Retinal pigment epithelial cell (primary cell): ENCODE data around the gene FAM53B.

Experiments
- DNase-seq: peaks from one replicate; pipeline ENCODE4 v3.0.0-alpha.2; 2010; ENCODE audit warnings: low read depth
- H3K4me3 ChIP-seq: 2 replicates; pipeline ENCODE4 v1.5.1; 2011; ENCODE audit warnings: mild to moderate bottlenecking, low read length, control low read depth, moderate library complexity
- TF ChIP-seq, protein P1 (sequence below): conservative IDR thresholded peaks from 2 replicates; pipeline ENCODE4 v1.5.1; 2011; ENCODE audit warnings: low read depth, low read length, control low read depth, inconsistent platforms

The FAM53B gene

DNA sequence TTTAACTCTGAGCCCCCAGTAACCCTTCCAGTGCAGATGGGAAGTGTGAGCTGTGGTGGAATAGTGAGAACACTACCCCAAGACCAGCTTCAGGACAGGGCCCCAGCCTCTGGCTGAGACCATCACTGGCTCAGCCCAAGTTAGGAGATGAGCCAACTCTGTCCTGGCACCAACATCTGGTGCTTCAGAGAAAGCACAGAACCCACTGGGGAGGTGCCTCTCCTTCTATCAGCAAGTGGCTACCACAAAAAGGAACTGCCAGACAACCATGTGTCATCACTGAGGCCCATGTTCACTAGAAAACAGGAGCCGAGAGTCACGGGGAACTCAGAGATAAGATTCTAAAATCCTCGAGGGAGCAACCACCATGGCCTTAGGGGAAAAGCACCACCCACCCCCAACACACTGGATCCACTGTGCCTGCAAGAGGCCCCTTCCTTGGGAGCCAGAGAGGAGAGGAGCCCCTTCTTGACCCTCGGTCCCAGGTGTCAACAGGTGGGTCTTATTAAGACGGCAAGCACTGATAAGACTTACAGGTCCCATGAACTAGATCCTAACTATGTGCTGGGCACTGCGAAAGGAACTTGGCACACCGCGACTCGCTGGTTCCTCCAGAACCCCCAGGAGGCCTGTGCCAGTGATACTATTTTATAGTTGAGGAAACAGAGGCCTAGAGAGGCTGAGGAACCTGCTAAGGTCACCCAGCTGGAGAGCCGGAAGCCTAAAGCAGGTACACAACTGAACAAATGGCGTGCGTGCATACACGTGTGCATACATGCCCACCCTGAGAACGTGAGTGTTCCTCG lies 102.7 kb downstream of the FAM53B start:
- H3K4me3 ChIP-seq = no peak overlapping the region
- no peak for DNase-seq
- TF ChIP-seq, protein P1, sequence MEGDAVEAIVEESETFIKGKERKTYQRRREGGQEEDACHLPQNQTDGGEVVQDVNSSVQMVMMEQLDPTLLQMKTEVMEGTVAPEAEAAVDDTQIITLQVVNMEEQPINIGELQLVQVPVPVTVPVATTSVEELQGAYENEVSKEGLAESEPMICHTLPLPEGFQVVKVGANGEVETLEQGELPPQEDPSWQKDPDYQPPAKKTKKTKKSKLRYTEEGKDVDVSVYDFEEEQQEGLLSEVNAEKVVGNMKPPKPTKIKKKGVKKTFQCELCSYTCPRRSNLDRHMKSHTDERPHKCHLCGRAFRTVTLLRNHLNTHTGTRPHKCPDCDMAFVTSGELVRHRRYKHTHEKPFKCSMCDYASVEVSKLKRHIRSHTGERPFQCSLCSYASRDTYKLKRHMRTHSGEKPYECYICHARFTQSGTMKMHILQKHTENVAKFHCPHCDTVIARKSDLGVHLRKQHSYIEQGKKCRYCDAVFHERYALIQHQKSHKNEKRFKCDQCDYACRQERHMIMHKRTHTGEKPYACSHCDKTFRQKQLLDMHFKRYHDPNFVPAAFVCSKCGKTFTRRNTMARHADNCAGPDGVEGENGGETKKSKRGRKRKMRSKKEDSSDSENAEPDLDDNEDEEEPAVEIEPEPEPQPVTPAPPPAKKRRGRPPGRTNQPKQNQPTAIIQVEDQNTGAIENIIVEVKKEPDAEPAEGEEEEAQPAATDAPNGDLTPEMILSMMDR = no peak

DNA sequence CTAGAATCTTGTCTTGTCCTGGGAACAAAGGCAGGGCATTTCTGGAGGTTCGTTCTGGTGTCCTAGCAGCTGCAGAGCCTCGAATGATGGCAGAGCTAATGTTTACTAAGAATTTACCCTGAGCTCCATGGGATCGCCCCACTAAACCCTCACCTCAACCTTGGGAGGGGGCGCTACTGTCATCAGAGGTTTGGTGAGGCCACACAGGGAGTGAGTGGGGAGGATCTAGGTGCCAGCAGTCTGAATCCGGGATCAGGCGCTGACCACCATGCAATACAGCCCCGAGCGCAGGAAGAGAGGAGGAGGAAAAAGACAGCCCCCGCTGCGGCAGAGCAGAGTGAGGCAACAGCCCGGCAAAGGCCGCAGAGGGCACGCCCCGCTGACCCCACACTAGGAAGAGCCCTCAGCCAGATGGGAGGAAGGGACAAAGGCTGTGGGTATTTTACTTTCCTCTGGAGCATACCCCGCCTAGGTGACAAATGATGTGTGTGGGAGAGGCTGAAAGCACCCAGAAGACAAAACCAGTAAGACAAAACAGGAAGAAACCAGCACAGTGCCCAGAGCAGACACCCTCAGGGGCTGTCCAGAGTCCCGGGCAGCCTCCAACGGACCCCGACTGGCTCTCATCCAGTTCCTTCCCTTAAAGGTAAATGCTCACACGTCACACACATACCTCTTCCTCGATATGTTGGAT lies 103.5 kb downstream of the FAM53B start:
- no peak for DNase-seq
- TF ChIP-seq, protein P1 = no peak
- no peak overlapping the region for H3K4me3 ChIP-seq

DNA sequence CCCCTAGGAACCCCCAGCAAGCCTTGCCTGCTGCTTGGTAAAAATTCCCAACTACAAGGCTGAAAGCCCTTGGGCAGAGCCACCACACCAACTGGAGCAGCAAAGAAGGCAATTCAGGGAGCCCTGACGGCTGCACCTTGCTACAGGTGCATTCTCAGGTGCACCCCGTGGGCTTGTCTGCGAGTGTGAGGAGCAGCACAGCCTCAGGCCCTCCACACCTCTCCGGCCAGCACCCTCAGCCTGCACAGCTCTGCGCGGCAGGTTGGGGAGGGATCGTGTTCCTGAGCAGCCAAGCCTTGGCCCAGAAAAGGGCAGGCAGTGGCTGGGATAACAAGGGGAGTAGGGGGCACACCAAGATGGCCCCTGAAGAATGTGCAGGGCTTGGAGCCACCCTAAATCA lies 104.1 kb downstream of the FAM53B start:
- no peak overlapping the region for H3K4me3 ChIP-seq
- no peak for DNase-seq
- TF ChIP-seq, protein P1 = no peak

DNA sequence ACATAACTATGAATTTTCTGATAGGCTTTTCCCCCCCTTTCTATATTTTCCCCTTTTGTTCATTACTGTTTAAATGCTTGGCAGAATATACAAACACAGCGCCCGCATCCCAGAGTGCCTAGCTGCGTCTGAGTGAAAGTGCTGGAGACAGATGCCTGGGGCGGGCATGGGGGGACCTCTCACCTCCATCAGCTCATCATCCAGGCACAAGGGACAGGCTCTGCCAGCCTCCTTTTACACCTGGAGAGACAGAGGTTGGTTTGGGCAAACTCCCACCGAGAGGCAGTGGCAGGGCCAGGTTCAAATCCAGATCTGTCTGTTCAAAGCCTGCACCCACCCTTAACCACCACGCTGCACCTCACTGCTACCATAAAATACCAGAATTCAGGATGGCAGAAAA lies 104.5 kb downstream of the FAM53B start:
- no peak for DNase-seq
- TF ChIP-seq, protein P1 = no peak
- H3K4me3 ChIP-seq = no peak overlapping the region

DNA sequence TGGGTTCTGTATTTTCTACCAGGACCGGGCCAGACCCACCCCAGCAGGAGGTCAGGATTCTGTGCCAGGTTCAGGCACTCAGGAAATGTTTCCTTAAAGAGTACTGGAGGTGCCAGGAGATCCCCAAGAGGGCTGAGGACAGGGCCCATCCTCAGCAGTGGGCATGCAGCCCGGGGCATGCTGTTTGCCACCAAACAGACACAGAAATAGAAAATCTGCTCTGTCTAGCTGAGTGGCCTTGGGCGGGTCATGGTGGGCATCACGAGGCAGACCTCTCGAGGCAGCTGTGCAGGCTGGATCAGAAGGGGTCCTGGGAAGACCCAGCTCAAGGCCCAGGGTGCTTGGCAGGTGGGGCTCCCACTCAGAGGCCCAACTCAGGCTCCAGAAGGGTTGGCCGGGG lies 105.0 kb downstream of the FAM53B start:
- H3K4me3 ChIP-seq = no peak overlapping the region
- TF ChIP-seq, protein P1 = no peak
- DNase-seq = no peak

DNA sequence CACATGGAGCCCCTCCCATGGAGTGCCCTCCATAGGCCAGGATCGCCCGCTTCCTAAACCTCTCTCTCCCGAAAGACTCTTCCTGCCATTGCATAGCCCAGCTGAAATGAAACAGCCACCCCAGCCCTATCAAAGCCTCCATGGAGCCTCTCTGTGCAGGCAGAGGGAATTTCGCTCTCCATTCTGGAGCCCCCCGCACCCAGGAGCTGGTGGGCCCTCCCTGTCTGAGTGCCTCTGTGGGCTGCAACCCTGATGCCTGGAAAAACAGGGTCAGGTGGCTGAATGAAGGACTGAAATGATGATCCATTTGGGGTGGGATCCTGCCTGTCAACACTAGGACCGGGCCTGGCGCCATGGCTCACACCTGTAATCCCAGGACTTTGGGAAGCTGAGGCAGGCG lies 106.4 kb downstream of the FAM53B start:
- TF ChIP-seq, protein P1 = no peak
- no peak overlapping the region for H3K4me3 ChIP-seq
- DNase-seq = no peak
